ENCODE results near the gene AKT1S1.

AKT1S1 gene

DNA sequence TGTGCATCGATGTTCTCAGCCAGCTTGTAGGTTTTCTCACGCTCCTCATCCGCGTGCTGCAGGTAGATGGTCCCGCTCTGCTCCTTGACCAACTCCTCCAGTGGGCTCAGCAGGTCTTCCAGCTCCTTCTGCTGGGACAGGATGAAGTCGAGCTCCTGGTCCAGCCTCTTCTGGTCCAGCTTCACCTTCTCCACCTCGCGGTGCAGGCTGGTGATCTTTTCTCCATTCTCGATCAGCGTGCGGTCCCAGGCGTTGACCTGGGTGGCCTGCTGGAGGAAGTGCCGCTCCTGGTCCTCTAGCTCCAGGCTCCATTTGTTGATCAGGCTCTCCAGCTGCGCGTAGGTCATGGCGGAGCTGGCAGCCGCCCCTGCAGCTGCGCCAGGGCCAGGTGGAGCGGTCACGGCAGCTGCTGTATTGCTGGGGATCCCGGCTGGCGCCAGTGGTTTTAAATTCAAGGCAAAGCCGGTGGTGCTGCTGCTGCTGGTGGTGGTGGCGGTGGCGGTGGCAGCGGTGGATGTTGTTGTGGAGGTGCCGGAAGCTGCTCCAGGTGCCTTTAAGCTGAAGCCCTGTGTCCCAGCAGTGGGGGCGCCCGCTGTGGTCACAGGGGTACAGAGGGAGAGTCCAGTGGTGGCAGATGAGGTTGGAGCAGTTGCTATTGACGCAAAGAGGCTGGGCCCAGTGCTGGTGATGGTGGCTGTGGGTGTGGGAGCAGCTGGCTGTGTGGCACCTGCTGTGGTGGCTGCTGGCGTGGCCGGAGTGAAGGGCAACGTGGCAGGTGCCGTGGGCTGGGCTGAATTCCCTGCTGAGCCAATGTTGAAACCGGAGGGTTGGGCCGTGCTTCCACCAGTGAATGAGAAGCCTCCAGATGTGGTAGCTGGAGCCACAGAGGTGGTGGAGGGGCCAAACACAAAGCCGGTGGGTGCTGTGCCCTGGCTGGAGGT is 31.6 kb upstream of the AKT1S1 start:
- Histone ChIP-seq H3K79me2 (ENCODE audit: control insufficient read depth, insufficient read depth, low read length) (peaks cover 2% of the 10 kb centered on the region), H3K36me3 (ENCODE audit: control insufficient read depth, insufficient read depth, low read length) (peaks cover 17% of the 10 kb centered on the region)
- WGBS (ENCODE audit: extremely low coverage, insufficient coverage, low lambda C conversion rate): no CpG with 5 or more reads among the region's 37 CpGs

DNA sequence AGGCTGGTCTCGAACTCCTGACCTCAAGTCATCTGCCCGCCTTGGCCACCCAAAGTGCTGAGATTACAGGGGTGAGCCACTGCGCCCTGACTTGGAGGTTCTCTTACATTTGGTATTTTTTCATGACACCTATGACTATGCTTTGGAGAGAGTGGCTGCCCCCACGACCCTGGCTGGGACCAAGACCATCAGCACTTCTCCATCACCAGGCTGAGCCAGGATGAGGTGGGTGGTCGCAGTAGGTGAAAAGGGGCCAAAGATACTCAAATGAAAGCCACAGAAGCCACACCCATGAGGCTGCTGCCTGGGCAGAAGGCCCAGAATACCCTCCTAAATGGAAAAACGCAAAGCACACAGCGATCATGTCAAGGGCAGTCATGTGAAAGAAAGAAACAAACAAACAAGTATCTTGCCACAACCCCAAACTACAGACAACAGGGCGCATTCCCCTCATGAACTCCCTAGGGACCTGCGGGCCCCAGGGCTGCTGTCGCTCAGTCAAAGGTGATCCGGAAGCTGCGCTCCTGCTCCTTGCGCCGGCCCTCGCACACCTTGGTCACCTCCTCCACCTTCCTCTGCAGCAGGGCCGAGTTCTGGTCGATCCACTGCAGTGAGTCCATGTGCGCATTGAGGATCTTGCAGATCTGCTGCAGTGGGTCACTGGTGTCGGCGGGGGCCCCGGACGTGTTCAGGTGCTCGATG is 30.7 kb upstream of the AKT1S1 start:
- Histone ChIP-seq H4K8ac (ENCODE audit: low read depth, low read length) (no peak overlapping the region), H3K4me1 (ENCODE audit: control insufficient read depth, low read depth, low read length) (no peaks in the 10 kb centered on the region), H3K27me3 (ENCODE audit: insufficient read depth, low read length, poor library complexity) (no peaks in the 10 kb centered on the region), H3K79me1 (ENCODE audit: low read length) (peaks cover 4% of the 10 kb centered on the region), H3K9ac (ENCODE audit: low read length) (no peak overlapping the region), H3K27ac (ENCODE audit: low read depth, low read length) (no peak overlapping the region), H3K4me2 (ENCODE audit: low read length) (no peak overlapping the region), H2BK5ac (ENCODE audit: low read length) (no peak overlapping the region), H3K4ac (ENCODE audit: low read depth, low read length) (no peak overlapping the region), H4K5ac (ENCODE audit: low read length) (no peak overlapping the region), H3K23ac (ENCODE audit: low read length) (no peak overlapping the region), H3K4me3 (ENCODE audit: low read length) (no peak overlapping the region), H2BK120ac (ENCODE audit: low read depth, low read length) (no peak overlapping the region), H3K56ac (ENCODE audit: low read length) (no peak overlapping the region), H3K18ac (ENCODE audit: low read length) (no peak overlapping the region), H2BK15ac (replicated peaks; ENCODE audit: low read depth) (no peak overlapping the region), H3K36me3 (ENCODE audit: control insufficient read depth, insufficient read depth, low read length) (peaks cover 17% of the 10 kb centered on the region), H2AK5ac (ENCODE audit: low read length) (no peak overlapping the region), H3K79me2 (ENCODE audit: control insufficient read depth, insufficient read depth, low read length) (peaks cover 2% of the 10 kb centered on the region)
- DNase-seq: no peak
- no CpG with 5 or more reads among the region's 23 CpGs for WGBS (ENCODE audit: extremely low coverage, insufficient coverage, low lambda C conversion rate)

More for the DNA sequence above, 31.6 kb upstream of the AKT1S1 start:
- peaks cover 4% of the 10 kb centered on the region for H3K79me1 ChIP-seq (ENCODE audit: low read length)
- no peak overlapping the region for H3K4me3 ChIP-seq (ENCODE audit: low read length)
- H4K5ac ChIP-seq (ENCODE audit: low read length): no peak overlapping the region
- H3K4ac ChIP-seq (ENCODE audit: low read depth, low read length): no peak overlapping the region
- no peak overlapping the region for H3K18ac ChIP-seq (ENCODE audit: low read length)
- H3K27ac ChIP-seq (ENCODE audit: low read depth, low read length): no peak overlapping the region
- no peak overlapping the region for H3K23ac ChIP-seq (ENCODE audit: low read length)
- no peak overlapping the region for H4K8ac ChIP-seq (ENCODE audit: low read depth, low read length)
- no peak overlapping the region for H2AK5ac ChIP-seq (ENCODE audit: low read length)
- no peak overlapping the region for H2BK15ac ChIP-seq (replicated peaks; ENCODE audit: low read depth)
- no peak overlapping the region for H3K56ac ChIP-seq (ENCODE audit: low read length)
- H2BK120ac ChIP-seq (ENCODE audit: low read depth, low read length): no peak overlapping the region
- no peak overlapping the region for H3K9ac ChIP-seq (ENCODE audit: low read length)
- DNase-seq: no peak
- no peaks in the 10 kb centered on the region for H3K27me3 ChIP-seq (ENCODE audit: insufficient read depth, low read length, poor library complexity)
- no peaks in the 10 kb centered on the region for H3K4me1 ChIP-seq (ENCODE audit: control insufficient read depth, low read depth, low read length)
- no peak overlapping the region for H2BK5ac ChIP-seq (ENCODE audit: low read length)
- no peak overlapping the region for H3K4me2 ChIP-seq (ENCODE audit: low read length)

DNA sequence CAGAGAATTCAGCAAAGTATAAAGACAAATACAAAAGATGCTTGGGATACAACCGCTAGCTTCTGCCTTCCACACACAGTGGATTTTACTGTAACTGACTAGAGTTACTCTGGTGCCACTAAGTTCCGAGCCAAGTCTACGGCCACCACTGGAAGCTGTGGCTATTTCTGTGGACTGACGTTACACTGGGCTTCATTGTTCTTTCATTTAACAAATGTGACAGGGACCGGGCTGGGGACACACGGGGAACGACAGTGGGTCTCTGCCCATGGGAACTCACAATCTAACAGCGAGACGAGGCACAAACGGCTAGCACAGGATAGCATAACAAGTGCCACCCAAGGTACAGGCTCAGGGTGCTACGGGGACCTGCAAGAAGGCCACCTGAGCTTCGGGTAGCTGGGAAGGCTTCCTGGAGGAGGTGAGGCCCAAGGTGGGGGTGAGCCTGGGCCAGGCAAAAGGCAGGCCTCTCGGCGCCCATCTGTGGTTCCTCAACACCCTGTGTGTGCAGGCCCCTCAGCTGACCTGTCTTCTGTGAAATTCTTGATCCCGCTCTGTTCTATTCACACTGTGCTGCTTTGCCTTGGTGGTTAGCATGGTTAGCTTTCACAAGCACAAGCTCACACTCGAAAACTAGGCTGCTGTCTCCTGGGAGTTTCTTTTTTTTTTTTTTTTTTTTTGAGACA is 29.9 kb upstream of the AKT1S1 start:
- no peak for DNase-seq
- Histone ChIP-seq H3K4ac (ENCODE audit: low read depth, low read length) (no peak overlapping the region), H4K8ac (ENCODE audit: low read depth, low read length) (no peak overlapping the region), H3K4me2 (ENCODE audit: low read length) (no peak overlapping the region), H3K27me3 (ENCODE audit: insufficient read depth, low read length, poor library complexity) (no peaks in the 10 kb centered on the region), H4K5ac (ENCODE audit: low read length) (no peak overlapping the region), H3K23ac (ENCODE audit: low read length) (no peak overlapping the region), H2AK5ac (ENCODE audit: low read length) (no peak overlapping the region), H3K36me3 (ENCODE audit: control insufficient read depth, insufficient read depth, low read length) (peaks cover 17% of the 10 kb centered on the region), H3K9ac (ENCODE audit: low read length) (no peak overlapping the region), H3K4me3 (ENCODE audit: low read length) (no peak overlapping the region), H2BK5ac (ENCODE audit: low read length) (no peak overlapping the region), H3K27ac (ENCODE audit: low read depth, low read length) (no peak overlapping the region), H2BK15ac (replicated peaks; ENCODE audit: low read depth) (no peak overlapping the region), H2BK120ac (ENCODE audit: low read depth, low read length) (no peak overlapping the region), H3K4me1 (ENCODE audit: control insufficient read depth, low read depth, low read length) (no peaks in the 10 kb centered on the region), H3K79me1 (ENCODE audit: low read length) (peaks cover 4% of the 10 kb centered on the region), H3K18ac (ENCODE audit: low read length) (no peak overlapping the region), H3K56ac (ENCODE audit: low read length) (no peak overlapping the region), H3K79me2 (ENCODE audit: control insufficient read depth, insufficient read depth, low read length) (peaks cover 2% of the 10 kb centered on the region)
- no CpG with 5 or more reads among the region's 16 CpGs for WGBS (ENCODE audit: extremely low coverage, insufficient coverage, low lambda C conversion rate)

DNA sequence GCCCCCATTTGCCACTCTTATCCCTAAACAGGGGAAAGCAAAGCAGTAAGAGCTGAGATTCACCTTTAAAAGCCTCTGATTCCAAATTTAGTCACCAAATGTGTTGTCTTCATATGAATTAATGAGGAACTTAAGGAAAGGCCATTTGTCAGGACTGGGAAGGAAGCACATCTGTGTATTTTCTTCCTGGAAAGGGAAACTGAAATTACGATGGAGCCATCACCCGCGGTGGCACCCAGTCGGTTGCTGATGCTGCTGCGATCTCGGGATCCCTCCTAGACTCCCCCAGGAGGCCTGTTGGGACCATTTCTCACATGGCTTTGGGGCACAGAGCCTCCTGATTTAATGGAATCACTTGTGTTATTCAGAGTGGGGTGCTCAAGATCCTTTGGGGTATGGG is 27.0 kb upstream of the AKT1S1 start:
- no peak overlapping the region for H3K4me3 ChIP-seq (ENCODE audit: low read length)
- H3K4ac ChIP-seq (ENCODE audit: low read depth, low read length): no peak overlapping the region
- no peak overlapping the region for H4K8ac ChIP-seq (ENCODE audit: low read depth, low read length)
- no CpG with 5 or more reads among the region's 6 CpGs for WGBS (ENCODE audit: extremely low coverage, insufficient coverage, low lambda C conversion rate)
- H3K4me2 ChIP-seq (ENCODE audit: low read length): no peak overlapping the region
- H2BK120ac ChIP-seq (ENCODE audit: low read depth, low read length): no peak overlapping the region
- no peak overlapping the region for H3K18ac ChIP-seq (ENCODE audit: low read length)
- H3K9ac ChIP-seq (ENCODE audit: low read length): no peak overlapping the region
- H2AK5ac ChIP-seq (ENCODE audit: low read length): no peak overlapping the region
- no peak overlapping the region for H4K5ac ChIP-seq (ENCODE audit: low read length)
- H3K23ac ChIP-seq (ENCODE audit: low read length): no peak overlapping the region
- no peak overlapping the region for H2BK5ac ChIP-seq (ENCODE audit: low read length)
- no peaks in the 10 kb centered on the region for H3K27me3 ChIP-seq (ENCODE audit: insufficient read depth, low read length, poor library complexity)
- H3K4me1 ChIP-seq (ENCODE audit: control insufficient read depth, low read depth, low read length): no peaks in the 10 kb centered on the region
- no peak overlapping the region for H3K27ac ChIP-seq (ENCODE audit: low read depth, low read length)
- H3K36me3 ChIP-seq (ENCODE audit: control insufficient read depth, insufficient read depth, low read length): peaks cover 10% of the 10 kb centered on the region
- no peaks in the 10 kb centered on the region for H3K79me2 ChIP-seq (ENCODE audit: control insufficient read depth, insufficient read depth, low read length)
- no peak overlapping the region for H2BK15ac ChIP-seq (replicated peaks; ENCODE audit: low read depth)
- H3K56ac ChIP-seq (ENCODE audit: low read length): no peak overlapping the region
- no peak for DNase-seq
- no peaks in the 10 kb centered on the region for H3K79me1 ChIP-seq (ENCODE audit: low read length)

DNA sequence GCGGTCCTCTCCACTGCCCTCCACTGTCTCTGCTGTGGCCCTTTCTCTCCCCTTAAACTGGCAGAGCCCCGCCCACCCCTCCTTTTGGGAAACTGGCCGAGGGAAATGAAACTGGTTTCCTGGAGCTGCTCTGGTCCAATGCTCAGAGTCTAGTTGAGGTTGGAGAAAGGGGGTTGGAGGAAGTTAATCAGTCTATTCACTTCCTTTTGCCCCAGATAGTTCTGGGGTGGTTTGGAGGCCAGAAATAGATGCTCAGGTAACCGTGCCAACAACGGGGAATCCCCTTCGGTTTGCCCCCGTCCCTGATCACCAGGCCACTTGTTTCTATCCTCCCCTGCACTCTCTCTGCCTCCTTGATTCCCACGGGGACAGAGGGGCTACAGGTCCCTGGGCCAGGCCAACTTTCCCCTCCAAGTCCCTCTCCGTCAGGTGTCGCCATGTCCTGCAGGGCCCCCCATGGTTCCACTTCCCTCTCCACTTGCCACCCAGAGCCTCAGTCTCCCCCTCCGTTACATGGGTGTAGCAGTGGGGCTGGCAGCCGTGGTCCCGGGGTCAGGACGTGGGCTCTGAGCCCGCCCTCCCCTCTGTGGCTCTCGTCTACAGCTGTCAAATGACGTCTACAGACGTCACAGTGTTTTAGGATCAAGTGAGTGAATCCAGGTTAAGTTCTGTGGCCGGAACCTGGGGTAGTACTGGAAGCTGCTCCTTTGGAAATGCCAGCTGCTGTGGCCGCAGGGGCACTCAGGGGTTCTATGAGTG is 19.9 kb upstream of the AKT1S1 start, which contains the start of gene IL4I1:
Gene IL4I1 (minus strand): TSS at position 25 of the 759 bp plus-strand sequence. CDS start 727 bp downstream, outside the sequence.
- Histone ChIP-seq H2BK120ac (ENCODE audit: low read depth, low read length) (no peak within 1 kb of the TSS), H3K27ac (ENCODE audit: low read depth, low read length) (no peak within 1 kb of the TSS), H3K4me3 (ENCODE audit: low read length) (no peak within 1 kb of the TSS), H3K9ac (ENCODE audit: low read length) (no peak within 1 kb of the TSS), H3K36me3 (ENCODE audit: control insufficient read depth, insufficient read depth, low read length) (no peaks in the 10 kb centered on the region), H3K79me1 (ENCODE audit: low read length) (no peaks in the 10 kb centered on the region), H4K8ac (ENCODE audit: low read depth, low read length) (no peak within 1 kb of the TSS), H3K56ac (ENCODE audit: low read length) (no peak within 1 kb of the TSS), H4K5ac (ENCODE audit: low read length) (no peak within 1 kb of the TSS), H3K79me2 (ENCODE audit: control insufficient read depth, insufficient read depth, low read length) (no peaks in the 10 kb centered on the region), H3K27me3 (ENCODE audit: insufficient read depth, low read length, poor library complexity) (no peaks in the 10 kb centered on the region), H3K18ac (ENCODE audit: low read length) (no peak within 1 kb of the TSS), H3K4ac (ENCODE audit: low read depth, low read length) (no peak within 1 kb of the TSS), H2AK5ac (ENCODE audit: low read length) (no peak within 1 kb of the TSS), H2BK15ac (replicated peaks; ENCODE audit: low read depth) (no peak within 1 kb of the TSS), H3K23ac (ENCODE audit: low read length) (no peak within 1 kb of the TSS), H2BK5ac (ENCODE audit: low read length) (no peak within 1 kb of the TSS), H3K4me1 (ENCODE audit: control insufficient read depth, low read depth, low read length) (no peaks in the 10 kb centered on the region), H3K4me2 (ENCODE audit: low read length) (no peak within 1 kb of the TSS)
- DNase-seq: no peak
- no CpG with 5 or more reads among the region's 20 CpGs for WGBS (ENCODE audit: extremely low coverage, insufficient coverage, low lambda C conversion rate)
